ENCODE results near the gene ACVRL1.

The ACVRL1 gene

DNA sequence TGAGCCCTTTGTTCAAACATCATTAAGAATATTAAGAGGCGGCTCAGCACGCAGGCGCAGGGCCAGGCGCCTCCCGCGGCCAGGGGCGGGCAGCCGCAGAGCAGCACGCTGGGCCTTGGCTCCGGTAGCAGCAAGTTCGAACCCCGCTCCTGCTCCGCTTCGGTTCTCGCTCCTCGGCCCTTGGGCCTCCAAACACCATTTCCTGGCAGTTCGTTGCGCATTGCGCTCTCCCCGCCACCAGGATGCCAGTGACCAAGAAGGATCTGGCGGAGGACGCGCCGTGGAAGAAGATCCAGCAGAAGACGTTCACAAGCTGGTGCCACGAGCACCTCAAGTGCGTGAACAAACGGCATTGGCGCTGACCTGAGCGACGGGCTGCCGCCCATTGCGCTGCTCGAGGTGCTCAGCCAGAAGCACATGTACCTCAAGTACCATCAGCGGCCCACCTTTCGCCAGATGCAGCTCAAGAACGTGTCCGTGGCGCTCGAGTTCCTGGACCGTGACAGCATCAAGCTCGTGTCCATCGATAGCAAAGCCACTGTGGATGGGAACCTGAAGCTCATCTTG is 6.9 kb upstream of the ACVRL1 start:
- no peak for DNase-seq

DNA sequence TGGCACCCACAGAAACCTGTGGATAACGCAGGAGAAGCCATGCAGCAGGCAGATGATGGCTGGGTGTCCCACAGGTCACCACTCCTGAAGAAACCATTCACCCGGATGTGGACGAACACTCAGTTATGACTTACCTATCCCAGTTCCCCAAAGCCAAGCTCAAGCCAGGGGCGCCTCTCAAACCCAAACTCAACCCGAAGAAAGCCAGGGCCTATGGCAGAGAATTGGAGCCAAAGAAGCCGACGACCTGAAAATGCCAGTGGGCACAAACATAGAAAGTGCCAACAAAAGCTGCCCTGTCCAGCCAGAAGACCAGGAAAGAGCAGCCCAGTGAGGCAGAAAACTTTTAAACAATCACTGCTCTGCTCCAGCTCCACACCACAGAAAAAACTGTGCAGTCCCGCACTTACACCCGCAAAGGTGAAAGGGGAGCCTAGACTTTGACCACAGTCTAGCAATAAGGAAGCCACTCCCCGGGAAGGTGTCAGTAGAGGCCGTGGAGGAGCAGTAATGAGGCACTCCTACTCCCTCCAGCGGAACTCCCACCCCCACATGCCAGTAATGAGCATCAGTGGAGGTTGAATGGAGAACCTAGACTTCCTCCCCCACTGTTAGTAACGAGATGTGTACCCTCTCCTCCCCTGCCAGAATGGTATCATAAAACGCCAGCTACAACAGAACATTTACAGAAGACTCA is 6.0 kb upstream of the ACVRL1 start:
- no peak for DNase-seq

- no peak for DNase-seq
Observed at GRCh38 chr12:51901881-51902280, 5.4 kb upstream of the ACVRL1 start.

DNA sequence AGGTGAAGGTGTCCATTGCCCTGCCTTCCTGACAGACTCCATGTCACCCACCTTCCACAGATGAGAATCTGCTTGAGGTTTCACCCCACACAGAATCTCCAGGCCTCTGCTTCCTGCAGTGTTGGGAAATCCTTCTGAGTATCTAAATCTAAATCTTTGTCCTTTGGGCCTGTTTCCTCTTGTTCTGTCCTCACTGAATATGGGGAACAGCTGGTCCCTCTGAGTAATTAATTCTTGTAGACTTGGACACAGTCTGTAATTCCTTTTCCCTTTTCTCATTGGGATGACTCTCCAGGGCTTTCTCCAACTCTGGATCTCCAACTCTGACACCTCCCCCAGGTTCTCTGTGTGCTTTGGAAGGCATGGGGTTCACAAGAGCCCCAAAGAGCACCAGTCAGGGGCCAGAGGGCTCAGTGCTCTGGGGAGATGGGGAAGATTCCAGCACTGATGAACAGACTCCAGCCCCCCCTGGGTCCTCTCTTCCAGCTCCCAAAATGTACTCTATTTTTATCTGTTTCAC is 2.3 kb upstream of the ACVRL1 start:
- no peak for DNase-seq

DNA sequence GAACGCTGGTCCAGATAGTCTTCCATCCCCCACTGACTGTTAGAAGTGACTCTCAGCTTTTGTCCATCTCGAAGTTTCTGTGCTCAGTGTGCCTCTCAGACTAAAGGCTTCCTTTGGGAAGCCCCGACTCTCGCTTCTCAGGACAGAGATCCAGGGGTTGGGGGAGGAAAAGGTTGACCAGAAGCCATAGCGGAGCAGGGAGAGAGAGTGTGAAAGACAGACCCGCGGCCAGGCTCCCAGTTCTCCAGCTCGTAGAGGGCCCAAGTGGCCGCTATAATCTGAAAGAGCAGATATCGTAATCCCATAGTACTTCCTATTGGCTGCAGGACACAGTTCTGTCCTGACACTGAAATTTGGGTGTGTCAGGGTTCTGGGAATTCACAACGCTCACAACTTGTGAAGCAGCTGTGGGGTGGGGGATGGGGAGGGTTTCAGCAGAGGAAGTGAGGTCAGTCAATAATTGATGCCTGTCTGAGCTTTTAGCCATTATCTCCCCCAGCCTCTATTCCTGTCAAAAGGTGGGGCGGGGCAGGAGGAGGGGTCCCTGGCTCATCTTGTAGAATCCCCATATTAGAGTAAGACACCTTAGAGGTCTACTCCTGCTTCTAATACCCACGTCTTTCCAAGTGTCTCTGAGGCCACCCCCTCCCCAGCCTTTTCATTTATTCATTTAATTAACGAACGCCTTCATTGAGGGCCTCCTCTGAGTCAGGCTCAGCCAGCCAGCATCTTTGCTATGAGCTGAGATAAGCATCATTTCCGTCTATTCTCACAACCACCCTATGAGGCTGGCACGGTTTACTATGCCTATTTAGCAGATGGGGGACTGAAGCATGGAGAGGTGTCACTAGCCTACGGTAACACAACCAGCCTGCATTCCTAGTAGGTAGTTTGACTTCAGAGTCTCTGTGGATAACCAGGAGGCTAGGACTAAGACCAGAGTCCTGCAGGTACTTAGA is 1.6 kb upstream of the ACVRL1 start:
- no peak for DNase-seq

GRCh38 chr12:51906430-51907082 is 748 bp upstream of the ACVRL1 start:
- DNase-seq: no peak

- DNase-seq: no peak
Observed at GRCh38 chr12:51907856-51908425, 637 bp downstream of the ACVRL1 start.

GRCh38 chr12:51908876-51909592 is 1.7 kb downstream of the ACVRL1 start:
- DNase-seq: no peak

GRCh38 chr12:51910168-51910567 is 2.9 kb downstream of the ACVRL1 start:
- DNase-seq: no peak

- no peak for DNase-seq
Observed at GRCh38 chr12:51910691-51911090, 3.4 kb downstream of the ACVRL1 start.

- no peak for DNase-seq
Observed at GRCh38 chr12:51911307-51911706, 4.0 kb downstream of the ACVRL1 start.

DNA sequence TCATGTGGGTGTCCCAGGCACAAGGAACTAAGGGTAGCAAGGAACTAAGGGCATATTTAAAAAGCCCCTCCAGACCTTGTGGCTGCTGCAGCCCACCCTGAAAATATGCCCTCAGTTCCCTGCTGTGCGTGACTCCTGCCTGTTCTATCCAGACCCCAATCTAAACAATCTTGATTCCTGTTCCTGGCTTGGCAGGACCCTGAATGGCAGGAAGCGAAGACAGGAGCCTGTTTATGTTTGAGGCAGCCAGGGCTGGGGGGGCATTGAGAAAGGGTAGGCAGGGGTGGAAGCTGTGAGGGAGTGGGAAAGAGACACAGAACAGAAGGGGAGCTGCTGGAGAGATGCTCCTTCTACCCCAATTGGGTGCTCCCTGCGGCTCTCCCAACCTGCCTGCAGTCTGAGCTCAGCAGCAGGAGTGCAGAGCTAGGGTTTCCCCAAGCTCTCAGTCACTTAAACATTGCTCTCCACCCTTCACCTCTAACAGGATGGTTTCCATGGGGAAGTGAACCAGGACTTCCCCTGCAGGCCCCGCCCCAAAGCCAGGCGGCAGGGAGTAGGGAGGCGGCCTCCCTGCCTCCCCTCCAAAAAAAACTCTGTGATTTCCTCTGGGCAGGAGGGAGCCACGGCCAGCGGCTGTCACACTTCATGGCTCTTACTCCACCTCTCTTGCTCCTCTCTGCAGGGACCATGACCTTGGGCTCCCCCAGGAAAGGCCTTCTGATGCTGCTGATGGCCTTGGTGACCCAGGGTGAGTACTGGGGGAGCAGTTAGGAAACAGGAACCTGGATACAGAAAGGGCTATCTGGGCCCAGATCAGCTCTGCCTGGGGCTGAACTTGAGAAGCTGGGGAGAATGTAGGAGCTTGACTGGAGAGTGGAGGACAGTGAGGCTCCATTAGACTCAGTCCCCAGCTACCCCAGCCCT is 4.7 kb downstream of the ACVRL1 start:
- DNase-seq: no peak

DNA sequence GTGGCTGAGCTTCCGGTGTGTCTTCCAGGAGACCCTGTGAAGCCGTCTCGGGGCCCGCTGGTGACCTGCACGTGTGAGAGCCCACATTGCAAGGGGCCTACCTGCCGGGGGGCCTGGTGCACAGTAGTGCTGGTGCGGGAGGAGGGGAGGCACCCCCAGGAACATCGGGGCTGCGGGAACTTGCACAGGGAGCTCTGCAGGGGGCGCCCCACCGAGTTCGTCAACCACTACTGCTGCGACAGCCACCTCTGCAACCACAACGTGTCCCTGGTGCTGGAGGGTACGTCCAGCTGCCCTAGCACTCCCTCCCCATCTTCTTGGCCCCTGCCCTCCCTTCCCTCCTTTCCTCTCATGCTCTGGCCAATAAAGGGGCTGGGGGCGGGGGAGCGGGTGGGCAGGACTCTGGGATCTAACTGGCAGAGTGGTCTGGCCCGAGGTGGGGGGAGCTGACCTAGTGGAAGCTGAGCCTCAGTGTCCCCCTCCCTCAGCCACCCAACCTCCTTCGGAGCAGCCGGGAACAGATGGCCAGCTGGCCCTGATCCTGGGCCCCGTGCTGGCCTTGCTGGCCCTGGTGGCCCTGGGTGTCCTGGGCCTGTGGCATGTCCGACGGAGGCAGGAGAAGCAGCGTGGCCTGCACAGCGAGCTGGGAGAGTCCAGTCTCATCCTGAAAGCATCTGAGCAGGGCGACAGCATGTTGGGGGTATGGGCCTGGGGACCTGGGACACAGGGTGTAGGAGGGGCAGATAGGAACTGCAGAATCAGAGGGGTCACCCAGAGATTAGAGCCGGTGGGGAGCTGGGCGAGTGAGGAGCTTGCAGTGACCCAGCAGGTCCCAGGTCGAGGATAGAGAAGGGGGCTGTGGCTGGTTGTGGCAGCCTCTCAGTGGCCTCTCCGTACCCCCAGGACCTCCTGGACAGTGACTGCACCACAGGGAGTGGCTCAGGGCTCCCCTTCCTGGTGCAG is 6.0 kb downstream of the ACVRL1 start:
- no peak for DNase-seq

- DNase-seq: no peak
Observed at GRCh38 chr12:51914034-51914923, 7.0 kb downstream of the ACVRL1 start.

DNA sequence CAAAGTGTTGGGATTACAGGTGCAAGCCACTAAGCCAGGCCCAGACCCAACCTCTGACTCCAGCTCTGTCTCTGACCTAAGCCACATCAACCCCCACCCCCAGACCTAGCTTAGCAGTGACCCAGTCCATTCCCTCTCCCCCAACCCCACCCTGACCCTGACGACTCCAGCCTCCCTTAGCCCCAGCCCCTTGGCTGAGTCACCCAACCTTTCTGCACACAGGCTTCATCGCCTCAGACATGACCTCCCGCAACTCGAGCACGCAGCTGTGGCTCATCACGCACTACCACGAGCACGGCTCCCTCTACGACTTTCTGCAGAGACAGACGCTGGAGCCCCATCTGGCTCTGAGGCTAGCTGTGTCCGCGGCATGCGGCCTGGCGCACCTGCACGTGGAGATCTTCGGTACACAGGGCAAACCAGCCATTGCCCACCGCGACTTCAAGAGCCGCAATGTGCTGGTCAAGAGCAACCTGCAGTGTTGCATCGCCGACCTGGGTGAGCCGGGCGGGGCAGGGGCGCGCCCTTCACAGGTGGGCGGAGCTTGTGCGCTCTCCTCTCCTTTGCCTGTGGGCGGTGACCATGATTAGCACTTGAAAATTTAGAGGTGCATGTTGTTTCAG is 7.8 kb downstream of the ACVRL1 start:
- DNase-seq: no peak

DNA sequence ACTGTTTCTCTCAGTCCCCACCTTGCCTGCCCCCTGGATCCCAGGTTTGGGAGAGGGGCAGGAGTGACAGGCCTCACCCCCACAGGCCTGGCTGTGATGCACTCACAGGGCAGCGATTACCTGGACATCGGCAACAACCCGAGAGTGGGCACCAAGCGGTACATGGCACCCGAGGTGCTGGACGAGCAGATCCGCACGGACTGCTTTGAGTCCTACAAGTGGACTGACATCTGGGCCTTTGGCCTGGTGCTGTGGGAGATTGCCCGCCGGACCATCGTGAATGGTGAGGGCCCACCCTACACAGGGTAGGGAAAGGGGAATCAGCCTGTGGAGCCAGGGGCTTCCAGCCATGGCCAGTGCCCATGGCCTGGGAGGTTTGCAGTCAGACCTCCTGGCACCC is 8.6 kb downstream of the ACVRL1 start:
- no peak for DNase-seq

- no peak for DNase-seq
Observed at GRCh38 chr12:51917041-51917590, 9.8 kb downstream of the ACVRL1 start.
